Activated CD8-positive, alpha-beta memory T cell treated with anti-CD3 and anti-CD28 coated beads, Interleukin-2, amount 10 ng/mL, durations not matched to agents 7 days and 5 days (primary cell): ENCODE measurements around the gene THOC1. TPM values are rescaled to one million over a fixed set of nuclear protein-coding genes. Genes with fewer than 3 reads are reported as not detected.
"Not testable (repeated sequence)": the region's sequence is repeated elsewhere in the genome, so short reads cannot be mapped to it uniquely, and the experiment has no call there.

Experiments
- ATAC-seq: fragments of 150-1000 bp; cut with Tn5 transposase; one replicate; pipeline ENCODE4 v1.10.0; 2021; ENCODE audit warnings: moderate library complexity
- CTCF ChIA-PET: fragments of 350-600 bp; sonication (Branson Sonifier 250); formaldehyde crosslinking; loops from one replicate; lab custom pipeline; 2021; ENCODE audit warnings: antibody characterized with exemption; lab: Charles Lee
- DNase-seq: peaks from one replicate; pipeline ENCODE4 v3.0.0-alpha.2; 2020
- H3K27ac Mint-ChIP-seq: one replicate; pipeline ENCODE4 v1.8.0; 2021; ENCODE audit warnings: mild to moderate bottlenecking, mixed read lengths
- H3K27me3 Mint-ChIP-seq: one replicate; pipeline ENCODE4 v1.8.0; 2021; ENCODE audit warnings: mixed read lengths
- H3K36me3 Mint-ChIP-seq: one replicate; pipeline ENCODE4 v1.8.0; 2021; ENCODE audit warnings: mild to moderate bottlenecking, mixed read lengths
- H3K4me1 Mint-ChIP-seq: one replicate; pipeline ENCODE4 v1.8.0; 2021; ENCODE audit warnings: mixed read lengths
- H3K4me3 Mint-ChIP-seq: one replicate; pipeline ENCODE4 v1.8.0; 2021; ENCODE audit warnings: mild to moderate bottlenecking, moderate library complexity, mixed read lengths
- H3K9me3 Mint-ChIP-seq: one replicate; pipeline ENCODE4 v1.8.0; 2022; ENCODE audit warnings: low read depth, mixed read lengths
- total RNA-seq, 2 experiments: library from RNA; stranded (reverse); gene quantifications; one replicate each; pipeline ENCODE4 v1.2.3, GENCODE V29; 2021

The THOC1 gene
- total RNA-seq, 2 experiments from 2014 or later: 48.3 to 50.0 TPM

DNA sequence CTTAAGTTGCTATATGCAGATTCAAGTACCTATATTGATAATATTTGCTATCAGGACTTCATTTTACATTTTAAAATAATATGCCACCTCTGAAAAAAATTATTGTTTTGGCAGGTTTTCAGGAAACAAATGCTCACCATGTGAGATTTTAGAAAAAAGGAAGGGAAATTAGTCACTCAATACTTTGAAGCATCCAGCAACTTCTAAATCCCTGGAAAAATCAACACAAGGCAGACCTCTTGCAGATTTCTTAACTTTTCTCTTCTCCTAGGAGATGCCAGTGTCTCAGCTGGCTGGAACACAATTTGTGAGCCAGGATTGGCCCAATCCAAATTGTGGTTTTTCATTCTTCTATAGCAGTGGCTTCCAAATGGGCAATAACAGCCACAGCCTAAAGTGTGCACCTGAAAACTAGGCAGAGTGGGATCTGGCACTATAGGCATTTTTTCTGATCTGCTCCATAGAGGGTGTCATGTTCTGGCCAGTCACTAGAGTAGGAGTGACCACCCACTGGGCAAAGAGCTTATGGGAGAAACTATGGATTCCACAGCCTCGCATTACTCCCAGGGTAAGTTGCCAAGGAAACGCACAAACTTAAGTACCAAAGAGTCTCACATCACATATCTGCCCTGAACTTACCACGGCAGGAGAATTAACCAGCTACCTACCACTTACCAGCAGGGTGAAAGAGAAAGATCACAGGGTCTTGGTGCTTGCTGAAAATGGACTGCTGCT is 28.1 kb upstream of the THOC1 start:
- DNase-seq: no peak
- Mint-ChIP-seq H3K27me3 (peaks cover 24% of the 10 kb centered on the region), H3K4me3 (no peak overlapping the region), H3K27ac (no peak overlapping the region), H3K4me1 (no peaks in the 10 kb centered on the region), H3K9me3 (no peaks in the 10 kb centered on the region), H3K36me3 (no peaks in the 10 kb centered on the region)
- ATAC-seq: no peak
- CTCF ChIA-PET: interaction anchor here (0.8 kb wide), 1 partner anchor 328 kb away, joined by 3 read pairs; no protein-coding TSS in a partner anchor

DNA sequence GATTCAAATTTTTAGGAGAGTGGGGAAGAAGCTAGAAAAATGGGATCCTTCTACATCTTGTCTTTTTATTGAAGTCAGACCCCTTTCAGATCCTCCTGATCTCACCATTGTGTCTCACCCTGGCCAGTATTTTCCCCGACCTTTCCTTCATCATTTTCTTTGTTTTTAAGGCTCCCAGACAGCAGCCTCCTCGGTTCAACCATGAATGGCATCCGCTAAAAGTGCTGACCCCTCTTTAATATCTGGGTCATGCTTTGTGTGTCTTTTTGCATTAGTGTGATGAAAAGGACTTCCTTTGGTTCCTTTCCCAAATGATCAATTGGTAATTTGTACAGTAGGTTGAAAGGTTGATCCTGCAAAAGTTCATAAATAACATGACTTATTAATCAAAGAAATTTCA is 26.7 kb upstream of the THOC1 start:
- no peak overlapping the region for H3K27ac Mint-ChIP-seq
- H3K4me3 Mint-ChIP-seq: no peak overlapping the region
- CTCF ChIA-PET: no interaction called here

GRCh38 chr18:293536-293935 is 25.7 kb upstream of the THOC1 start:
- peaks cover 24% of the 10 kb centered on the region for H3K27me3 Mint-ChIP-seq

More for the DNA sequence above, 26.7 kb upstream of the THOC1 start:
- peaks cover 24% of the 10 kb centered on the region for H3K27me3 Mint-ChIP-seq
- no peaks in the 10 kb centered on the region for H3K36me3 Mint-ChIP-seq
- H3K9me3 Mint-ChIP-seq: no peaks in the 10 kb centered on the region
- ATAC-seq: no peak
- no peaks in the 10 kb centered on the region for H3K4me1 Mint-ChIP-seq
- DNase-seq: no peak

GRCh38 chr18:292271-292670 is 24.4 kb upstream of the THOC1 start:
- peaks cover 26% of the 10 kb centered on the region for H3K27me3 Mint-ChIP-seq
- H3K27ac Mint-ChIP-seq: no peak overlapping the region
- DNase-seq: no peak
- H3K36me3 Mint-ChIP-seq: no peaks in the 10 kb centered on the region
- CTCF ChIA-PET: no interaction called here
- H3K9me3 Mint-ChIP-seq: no peaks in the 10 kb centered on the region
- no peak overlapping the region for H3K4me3 Mint-ChIP-seq
- no peaks in the 10 kb centered on the region for H3K4me1 Mint-ChIP-seq
- no peak for ATAC-seq

More at GRCh38 chr18:293536-293935, 25.7 kb upstream of the THOC1 start:
- Mint-ChIP-seq H3K36me3 (no peaks in the 10 kb centered on the region), H3K9me3 (no peaks in the 10 kb centered on the region), H3K4me3 (no peak overlapping the region), H3K4me1 (no peaks in the 10 kb centered on the region), H3K27ac (no peak overlapping the region)
- ATAC-seq (no peak), DNase-seq (no peak)
- CTCF ChIA-PET: no interaction called here

DNA sequence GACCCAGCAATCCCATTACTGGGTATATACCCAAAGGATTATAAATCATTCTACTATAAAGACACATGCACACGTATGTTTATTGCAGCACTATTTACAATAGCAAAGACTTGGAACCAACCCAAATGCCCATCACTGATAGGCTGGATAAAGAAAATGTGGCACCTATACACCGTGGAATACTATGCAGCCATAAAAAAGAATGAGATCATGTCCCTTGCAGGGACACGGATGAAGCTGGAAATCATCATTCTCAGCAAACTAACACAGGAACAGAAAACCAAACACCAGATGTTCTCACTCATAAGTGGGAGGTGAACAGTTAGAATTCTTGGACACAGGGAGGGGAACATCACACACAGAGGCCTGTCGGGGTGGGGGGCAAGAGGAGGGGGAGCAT is 22.1 kb upstream of the THOC1 start:
- H3K9me3 Mint-ChIP-seq, H3K4me1 Mint-ChIP-seq, H3K4me3 Mint-ChIP-seq, ATAC-seq, H3K27ac Mint-ChIP-seq, CTCF ChIA-PET, DNase-seq, H3K36me3 Mint-ChIP-seq: not testable (repeated sequence)
- H3K27me3 Mint-ChIP-seq: peaks cover 27% of the 10 kb centered on the region

GRCh38 chr18:289026-289425 is 21.2 kb upstream of the THOC1 start:
- ATAC-seq: no peak
- H3K27me3 Mint-ChIP-seq: peaks cover 23% of the 10 kb centered on the region
- no peak for DNase-seq
- no peak overlapping the region for H3K27ac Mint-ChIP-seq
- CTCF ChIA-PET: no interaction called here
- H3K9me3 Mint-ChIP-seq: no peaks in the 10 kb centered on the region
- H3K4me1 Mint-ChIP-seq: peaks cover 2% of the 10 kb centered on the region
- H3K36me3 Mint-ChIP-seq: no peaks in the 10 kb centered on the region
- H3K4me3 Mint-ChIP-seq: no peak overlapping the region

GRCh38 chr18:286515-287310 is 18.9 kb upstream of the THOC1 start:
- ATAC-seq (no peak), DNase-seq (no peak)
- no peak overlapping the region for H3K4me3 Mint-ChIP-seq
- H3K27me3 Mint-ChIP-seq: peaks cover 19% of the 10 kb centered on the region
- H3K36me3 Mint-ChIP-seq: no peaks in the 10 kb centered on the region
- H3K4me1 Mint-ChIP-seq: peaks cover 2% of the 10 kb centered on the region
- no peaks in the 10 kb centered on the region for H3K9me3 Mint-ChIP-seq
- CTCF ChIA-PET: no interaction called here
- no peak overlapping the region for H3K27ac Mint-ChIP-seq

GRCh38 chr18:285817-286216 is 18.0 kb upstream of the THOC1 start:
- H3K9me3 Mint-ChIP-seq: no peaks in the 10 kb centered on the region
- DNase-seq (no peak), ATAC-seq (no peak)
- H3K36me3 Mint-ChIP-seq: no peaks in the 10 kb centered on the region
- CTCF ChIA-PET: no interaction called here
- H3K27me3 Mint-ChIP-seq: peaks cover 21% of the 10 kb centered on the region
- H3K27ac Mint-ChIP-seq: no peak overlapping the region
- peaks cover 2% of the 10 kb centered on the region for H3K4me1 Mint-ChIP-seq
- no peak overlapping the region for H3K4me3 Mint-ChIP-seq

DNA sequence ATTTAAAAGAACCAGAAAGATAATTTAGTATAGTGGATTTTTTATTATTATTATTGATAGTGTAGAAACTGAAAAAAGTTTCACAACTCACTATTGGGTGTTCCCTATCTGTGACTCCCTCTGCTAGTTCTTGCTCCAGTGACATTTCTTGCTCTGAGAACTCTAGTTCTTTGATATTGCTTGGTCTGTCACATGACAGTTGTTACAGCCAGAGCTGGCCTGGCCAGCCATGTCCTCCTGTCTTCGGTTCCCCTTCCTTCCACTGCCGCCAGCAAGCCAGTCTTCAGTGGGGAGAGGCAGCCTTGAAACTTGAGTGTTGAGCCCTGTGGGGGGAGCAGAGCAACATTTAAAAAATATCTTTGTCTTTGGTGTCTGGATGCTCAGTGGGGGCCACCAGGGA is 7.6 kb upstream of the THOC1 start:
- CTCF ChIA-PET: no interaction called here
- Mint-ChIP-seq H3K36me3 (no peaks in the 10 kb centered on the region), H3K27me3 (peaks cover 10% of the 10 kb centered on the region), H3K27ac (no peak overlapping the region), H3K4me3 (no peak overlapping the region), H3K9me3 (no peaks in the 10 kb centered on the region), H3K4me1 (no peaks in the 10 kb centered on the region)
- DNase-seq: no peak
- no peak for ATAC-seq

DNA sequence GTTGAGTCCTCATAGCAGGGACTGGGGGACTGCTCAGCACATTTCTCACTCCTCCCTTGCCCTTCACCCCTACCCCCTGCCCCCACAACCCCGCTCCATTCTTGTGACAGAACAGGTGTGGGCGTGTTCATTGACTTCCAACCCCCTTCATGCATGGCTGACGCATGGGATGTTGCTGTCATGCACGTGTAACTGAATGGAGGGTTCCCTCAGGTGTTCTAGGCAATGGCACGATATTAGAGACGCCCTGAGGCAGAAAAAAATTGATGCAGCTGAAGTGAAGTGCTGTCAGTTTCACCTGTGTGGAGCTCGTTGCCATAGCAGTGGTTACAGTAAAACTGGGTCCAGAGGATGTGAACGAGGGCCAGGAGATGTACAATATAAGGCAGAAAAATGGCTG is 6.5 kb upstream of the THOC1 start:
- Mint-ChIP-seq H3K27ac (no peak overlapping the region), H3K27me3 (peaks cover 5% of the 10 kb centered on the region), H3K4me3 (no peak overlapping the region), H3K9me3 (no peaks in the 10 kb centered on the region), H3K36me3 (no peaks in the 10 kb centered on the region), H3K4me1 (peaks cover 6% of the 10 kb centered on the region)
- CTCF ChIA-PET: no interaction called here
- no peak for ATAC-seq
- DNase-seq: no peak

DNA sequence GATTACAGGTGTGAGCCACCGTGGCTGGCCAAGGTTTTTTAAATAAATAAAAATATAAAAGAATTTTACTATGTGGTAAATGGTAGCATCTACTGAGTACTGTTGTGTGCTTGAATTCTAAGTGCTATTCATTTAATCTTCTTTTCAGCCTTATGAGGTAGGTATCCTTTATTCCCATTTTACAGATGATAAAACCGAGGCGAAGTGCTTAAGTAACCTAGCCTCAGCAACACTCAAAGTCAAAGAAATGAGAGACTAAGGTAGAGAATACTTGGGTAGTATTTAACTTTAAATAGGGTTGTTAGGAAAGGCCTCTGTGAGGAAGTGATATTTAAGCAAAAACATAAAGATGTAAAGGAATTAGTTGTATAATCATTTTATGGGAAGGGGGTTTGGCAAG is 5.7 kb upstream of the THOC1 start:
- Mint-ChIP-seq H3K4me1 (peaks cover 12% of the 10 kb centered on the region), H3K4me3 (no peak overlapping the region), H3K36me3 (no peaks in the 10 kb centered on the region), H3K27ac (no peak overlapping the region), H3K9me3 (no peaks in the 10 kb centered on the region), H3K27me3 (peaks cover 5% of the 10 kb centered on the region)
- CTCF ChIA-PET: no interaction called here
- DNase-seq (no peak), ATAC-seq (no peak)

- Mint-ChIP-seq H3K4me1 (peaks cover 12% of the 10 kb centered on the region), H3K36me3 (no peaks in the 10 kb centered on the region), H3K27me3 (peaks cover 5% of the 10 kb centered on the region), H3K27ac (no peak overlapping the region), H3K9me3 (no peaks in the 10 kb centered on the region), H3K4me3 (no peak overlapping the region)
- DNase-seq (no peak), ATAC-seq (no peak)
- CTCF ChIA-PET: no interaction called here
Measured at GRCh38 chr18:272650-273049, 4.8 kb upstream of the THOC1 start.

GRCh38 chr18:269480-270095 is 1.7 kb upstream of the THOC1 start:
- peaks cover 7% of the 10 kb centered on the region for H3K36me3 Mint-ChIP-seq
- no peaks in the 10 kb centered on the region for H3K27me3 Mint-ChIP-seq
- ATAC-seq (no peak), DNase-seq (no peak)
- peak overlapping the region; percentile 2 for H3K27ac Mint-ChIP-seq
- H3K4me1 Mint-ChIP-seq: peaks cover 29% of the 10 kb centered on the region
- no peaks in the 10 kb centered on the region for H3K9me3 Mint-ChIP-seq
- CTCF ChIA-PET: interaction anchor here (1.3 kb wide), 1 partner anchor 113 kb away, joined by 3 read pairs; no protein-coding TSS in a partner anchor
- H3K4me3 Mint-ChIP-seq: peak overlapping the region; percentile 99
